ENCODE results near the gene KRTAP4-12.
"Not testable (repeated sequence)": the region's sequence is repeated elsewhere in the genome, so short reads cannot be mapped to it uniquely, and the experiment has no call there.

KRTAP4-12 gene

DNA sequence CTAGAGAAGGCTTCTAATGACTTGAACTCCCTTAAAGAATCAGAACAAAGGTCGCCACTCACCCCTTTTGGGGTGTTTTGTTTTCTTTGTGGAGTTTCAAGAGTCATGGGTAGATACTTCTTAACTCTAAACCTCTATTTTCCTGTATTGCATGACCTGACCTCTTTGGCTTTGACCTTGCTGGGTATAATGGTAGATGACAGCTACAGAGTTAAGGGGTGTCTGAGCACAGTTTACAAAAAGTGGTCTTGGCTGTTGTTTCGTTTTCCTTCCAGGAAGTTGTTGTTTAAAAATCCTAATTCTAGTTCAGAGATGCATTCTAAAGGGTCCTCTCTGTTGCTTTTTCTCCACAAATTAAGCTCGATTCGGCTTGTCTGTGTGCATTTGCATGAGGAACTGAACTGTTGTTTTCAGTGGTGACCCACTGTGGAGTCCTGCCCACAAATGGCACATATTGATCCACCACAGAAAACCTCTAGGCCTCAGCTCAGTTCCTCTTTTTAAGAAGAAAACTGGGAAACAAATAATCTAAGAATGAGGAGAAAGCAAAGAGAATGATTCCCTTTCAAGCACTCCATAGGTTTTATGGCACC is 35.1 kb downstream of the KRTAP4-12 start:
- not testable (repeated sequence) for DNase-seq (ENCODE audit: low spot score)

GRCh38 chr17:41084100-41084856 is 39.7 kb downstream of the KRTAP4-12 start, which contains the start of gene KRTAP4-7:
TSS of gene KRTAP4-7 (plus strand) at chr17:41084150. CDS start at chr17:41084207, 57 bp downstream.
- DNase-seq (ENCODE audit: low spot score), result not testable (repeated sequence)

DNA sequence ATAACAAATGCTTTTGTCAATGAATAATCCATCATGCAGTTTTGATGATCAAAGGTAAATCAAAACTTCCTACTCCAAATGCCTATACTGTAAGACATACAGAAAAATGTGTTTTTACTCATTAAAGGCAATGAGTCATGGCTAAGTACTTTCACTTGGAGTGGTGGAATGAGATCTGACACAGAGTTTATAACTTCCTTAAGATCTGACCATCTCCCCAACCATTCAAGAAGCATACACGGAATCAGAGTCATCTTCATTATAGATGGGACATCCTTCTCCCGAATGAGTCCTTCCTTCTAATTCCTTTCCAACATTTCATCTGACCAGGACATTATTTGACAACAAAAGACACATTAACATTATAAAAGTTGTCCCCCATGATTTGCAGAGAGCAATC is 40.6 kb downstream of the KRTAP4-12 start:
- DNase-seq (ENCODE audit: low spot score), result not testable (repeated sequence)

GRCh38 chr17:41082626-41083025 is 41.4 kb downstream of the KRTAP4-12 start:
- DNase-seq (ENCODE audit: low spot score), result no peak

- DNase-seq (ENCODE audit: low spot score), result no peak
Measured at GRCh38 chr17:41076788-41077187, 47.2 kb downstream of the KRTAP4-12 start.

DNA sequence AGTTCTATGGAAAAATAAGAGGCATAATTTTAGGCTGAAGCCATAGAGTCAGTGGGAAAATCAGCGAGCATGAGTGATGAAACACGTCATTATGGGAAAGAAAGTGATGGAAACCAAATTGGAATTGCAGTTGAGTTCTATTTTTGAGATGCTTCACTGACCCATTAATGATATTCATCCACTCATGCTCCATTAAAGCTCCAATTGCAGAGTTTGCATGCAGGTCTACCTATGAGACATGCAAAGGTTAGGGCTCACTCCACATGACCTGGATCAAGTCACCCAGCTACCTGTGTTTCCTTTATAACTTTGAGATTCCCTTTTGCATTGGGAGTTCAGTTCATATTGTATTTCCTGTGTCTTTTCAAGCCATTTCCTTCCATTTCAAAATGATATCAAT is 50.3 kb downstream of the KRTAP4-12 start:
- no peak for DNase-seq (ENCODE audit: low spot score)
